GM19035 (cell line): ENCODE data around the gene CLASP2.
"Not testable (repeated sequence)": the region's sequence is repeated elsewhere in the genome, so short reads cannot be mapped to it uniquely, and the experiment has no call there.

Experiments used
- ATAC-seq: cut with Tn5 transposase; IDR thresholded peaks from one replicate; pipeline ENCODE4 v1.9.1; 2021; ENCODE audit not compliant: unreplicated experiment

Gene CLASP2

DNA sequence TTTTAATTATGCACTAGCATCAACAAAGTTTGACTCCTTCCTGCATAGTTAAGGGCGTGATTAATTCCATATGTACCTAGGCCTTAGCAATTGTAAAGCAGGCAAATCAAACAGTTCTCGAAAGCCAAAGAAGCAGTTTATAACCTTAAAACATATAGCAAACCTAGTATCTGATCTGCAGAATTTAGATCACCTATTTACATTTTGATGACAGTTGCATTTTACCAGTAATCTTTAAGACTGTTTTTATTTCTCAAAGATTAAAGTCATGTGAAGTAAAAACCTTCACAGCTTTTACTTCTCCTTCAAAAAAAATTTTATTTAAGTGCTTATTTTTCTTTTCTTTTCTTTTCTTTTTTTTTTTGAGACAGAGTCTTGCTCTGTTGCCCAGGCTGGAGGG lies 257.0 kb downstream of the CLASP2 start:
- no peak for ATAC-seq

DNA sequence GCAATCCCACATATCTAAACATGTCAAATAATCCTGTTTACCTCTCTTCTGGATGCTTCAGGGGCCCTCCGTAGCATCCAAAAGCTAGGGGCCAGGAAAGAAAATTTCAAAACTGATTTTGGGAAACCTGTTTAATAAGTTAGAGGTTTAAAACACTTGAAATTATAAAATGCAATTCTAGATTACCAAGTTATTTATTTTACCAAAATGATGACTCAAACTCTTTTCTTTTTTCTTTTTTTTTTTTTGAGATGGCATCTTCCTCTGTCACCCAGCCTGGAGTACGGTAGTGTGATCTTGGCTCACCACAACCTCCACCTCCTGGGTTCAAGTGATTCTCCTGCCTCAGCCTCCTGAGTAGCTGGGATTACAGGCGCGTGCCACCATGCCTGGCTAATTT lies 258.5 kb downstream of the CLASP2 start:
- ATAC-seq = not testable (repeated sequence)

GRCh38 chr3:33458446-33458845 lies 259.6 kb downstream of the CLASP2 start:
- ATAC-seq = no peak

DNA sequence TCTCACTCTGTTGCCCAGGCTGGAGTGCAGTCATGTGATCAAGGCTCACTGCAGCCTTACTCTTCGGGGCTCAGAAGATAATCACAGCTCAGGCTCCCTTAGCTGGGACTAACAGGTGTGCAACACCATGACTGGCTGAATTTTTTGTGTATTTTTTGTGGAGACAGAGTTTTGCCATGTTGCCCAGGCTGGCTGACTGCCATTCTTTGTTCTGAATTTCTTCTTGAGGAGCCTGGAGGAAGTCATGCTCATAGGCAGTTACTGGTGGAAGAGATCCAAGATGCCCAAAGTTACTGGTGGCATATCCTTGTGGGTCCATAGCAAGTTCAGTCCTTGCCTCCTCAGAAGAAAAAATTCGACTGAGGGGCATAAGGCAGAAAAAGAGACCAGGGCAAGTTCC lies 261.3 kb downstream of the CLASP2 start:
- no peak for ATAC-seq

DNA sequence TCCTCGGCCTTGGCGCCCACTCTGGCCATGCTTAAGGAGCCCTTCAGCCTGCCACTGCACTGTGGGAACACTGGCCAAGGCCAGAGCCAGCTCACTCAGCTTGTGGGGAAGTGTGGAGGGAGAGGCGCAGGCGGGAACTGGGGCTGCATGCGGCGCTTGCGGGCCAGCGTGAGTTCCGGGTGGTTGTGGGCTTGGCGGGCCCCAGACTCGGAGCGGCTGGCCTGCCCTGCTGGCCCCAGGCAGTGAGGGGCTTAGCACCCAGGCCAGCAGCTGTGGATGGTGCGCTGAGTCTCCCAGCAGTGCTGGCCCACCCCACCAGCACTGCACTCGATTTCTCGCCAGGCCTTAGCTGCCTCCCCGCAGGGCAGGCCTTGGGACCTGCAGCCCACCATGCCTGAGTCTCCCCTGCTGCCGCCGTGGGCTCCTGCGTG lies 264.7 kb downstream of the CLASP2 start:
- ATAC-seq = no peak

- ATAC-seq = not testable (repeated sequence)
Observed at GRCh38 chr3:33451994-33452393, 266.1 kb downstream of the CLASP2 start.

- no peak for ATAC-seq
Observed at GRCh38 chr3:33447958-33448357, 270.1 kb downstream of the CLASP2 start.

DNA sequence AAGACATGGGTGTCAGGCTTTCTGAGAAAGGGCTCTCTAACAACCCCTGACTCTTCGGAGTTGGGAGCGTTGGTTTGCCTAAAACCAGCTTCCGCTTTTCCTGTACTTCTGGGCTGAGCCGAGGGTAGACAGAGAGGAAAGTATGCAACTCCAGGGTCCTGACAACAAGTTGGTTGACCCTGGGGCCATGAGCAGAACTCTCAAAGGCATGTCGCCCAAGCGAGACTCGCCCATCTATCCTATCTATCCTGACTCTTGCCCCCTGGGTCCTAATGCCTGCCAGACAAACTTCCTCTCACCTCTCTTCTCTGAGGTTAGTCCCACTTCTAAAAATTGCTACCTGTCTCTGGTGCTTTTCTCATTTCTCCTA lies 270.8 kb downstream of the CLASP2 start:
- ATAC-seq = not testable (repeated sequence)
